ENCODE measurements around the gene HYAL3.

- TF ChIP-seq CTCF (IDR thresholded peaks at IDR 0.05; ENCODE audit: insufficient read depth, low read length, poor library complexity, severe bottlenecking) (no peak), EZH2phosphoT487 (conservative IDR thresholded peaks at IDR 0.05; ENCODE audit: low read length) (no peak)
These were observed 6.0 kb downstream of the HYAL3 start for GRCh38 chr3:50293079-50293801.
